WTC11 (cell line): Measurements from ENCODE around the gene VPS33B. TPM values are rescaled to one million over a fixed set of nuclear protein-coding genes. Genes with fewer than 3 reads are reported as not detected.
A peak's percentile ranks its signal among the peaks of the same experiment; 100 is the strongest.

ENCODE experiments used
- ATAC-seq: fragments of 200-7000 bp; cut with Tn5 transposase; 2 replicates; pipeline ENCODE4 v1.10.0; 2021; ENCODE audit warnings: mild to moderate bottlenecking, moderate library complexity
- CTCF ChIA-PET: fragments of 300-600 bp; sonication (Branson Sonifier 250); formaldehyde crosslinking; loops from one replicate; lab custom pipeline; 2021; ENCODE audit warnings: antibody characterized with exemption; lab: Charles Lee
- POLR2A ChIA-PET: fragments of 350-600 bp; sonication (Branson Sonifier 250); formaldehyde crosslinking; loops from one replicate; lab custom pipeline; 2021; ENCODE audit warnings: antibody characterized with exemption; lab: Charles Lee
- DNase-seq: peaks from one replicate; pipeline ENCODE4 v3.0.0; 2021; ENCODE audit warnings: low spot score
- H3K27ac Mint-ChIP-seq: 2 replicates; pipeline ENCODE4 v1.8.0; 2021; ENCODE audit warnings: mixed read lengths
- H3K27me3 Mint-ChIP-seq: 2 replicates; pipeline ENCODE4 v1.8.0; 2021; ENCODE audit warnings: low read depth, mild to moderate bottlenecking, moderate library complexity, mixed read lengths
- H3K36me3 Mint-ChIP-seq: 2 replicates; pipeline ENCODE4 v1.8.0; 2021; ENCODE audit warnings: mixed read lengths
- H3K4me1 Mint-ChIP-seq: 2 replicates; pipeline ENCODE4 v1.8.0; 2022; ENCODE audit warnings: mixed read lengths
- H3K4me3 Mint-ChIP-seq: 2 replicates; pipeline ENCODE4 v1.8.0; 2021; ENCODE audit warnings: mild to moderate bottlenecking, moderate library complexity, mixed read lengths
- H3K9me3 Mint-ChIP-seq: 2 replicates; pipeline ENCODE4 v1.8.0; 2021; ENCODE audit warnings: mixed read lengths
- ATF2 ChIP-seq: sonication (generic); formaldehyde crosslinking; IDR thresholded peaks from 2 replicates; pipeline ENCODE4 v1.8.1; 2022; ENCODE audit warnings: low read depth, missing genetic modification reagents, borderline replicate concordance
- CDX4 ChIP-seq: fragments of 250-450 bp; sonication (Bioruptor Pico); IDR thresholded peaks from 2 replicates; pipeline ENCODE4 v1.9.0; 2021; ENCODE audit warnings: moderate library complexity, mild to moderate bottlenecking, inconsistent platforms, borderline replicate concordance
- CREB1 ChIP-seq: sonication (generic); formaldehyde crosslinking; IDR thresholded peaks from 2 replicates; pipeline ENCODE4 v1.8.0; 2023; ENCODE audit warnings: mild to moderate bottlenecking, missing genetic modification reagents
- CREM ChIP-seq: sonication (generic); formaldehyde crosslinking; IDR thresholded peaks from 2 replicates; pipeline ENCODE4 v1.8.1; 2022; ENCODE audit warnings: mild to moderate bottlenecking, missing genetic modification reagents, moderate library complexity
- E2F1 ChIP-seq: sonication (generic); formaldehyde crosslinking; IDR thresholded peaks from 2 replicates; pipeline ENCODE4 v1.8.0; 2022; ENCODE audit warnings: mild to moderate bottlenecking, missing genetic modification reagents
- FOXP1 ChIP-seq: sonication (generic); formaldehyde crosslinking; IDR thresholded peaks from 2 replicates; pipeline ENCODE4 v1.8.0; 2022; ENCODE audit warnings: missing genetic modification reagents, mild to moderate bottlenecking, moderate library complexity, borderline replicate concordance
- IRF1 ChIP-seq: sonication (generic); formaldehyde crosslinking; IDR thresholded peaks from 2 replicates; pipeline ENCODE4 v1.8.0; 2023; ENCODE audit warnings: missing genetic modification reagents
- JAZF1 ChIP-seq: fragments of 250-450 bp; sonication (Bioruptor Pico); IDR thresholded peaks from 2 replicates; pipeline ENCODE4 v1.9.0; 2021; ENCODE audit warnings: moderate library complexity, mild to moderate bottlenecking, inconsistent platforms
- MXD4 ChIP-seq: fragments of 250-450 bp; sonication (Bioruptor Pico); IDR thresholded peaks from 2 replicates; pipeline ENCODE4 v1.8.0; 2021; ENCODE audit warnings: mild to moderate bottlenecking, moderate library complexity, borderline replicate concordance
- NFATC4 ChIP-seq: fragments of 250-450 bp; sonication (Bioruptor Pico); IDR thresholded peaks from 2 replicates; pipeline ENCODE4 v1.9.0; 2021; ENCODE audit warnings: mild to moderate bottlenecking
- NR1H2 ChIP-seq: sonication (generic); formaldehyde crosslinking; IDR thresholded peaks from 2 replicates; pipeline ENCODE4 v1.9.0; 2021; ENCODE audit warnings: mild to moderate bottlenecking, moderate library complexity, missing genetic modification reagents
- NR2C2 ChIP-seq: sonication (generic); formaldehyde crosslinking; IDR thresholded peaks from 2 replicates; pipeline ENCODE4 v1.8.0; 2022; ENCODE audit warnings: mild to moderate bottlenecking, missing genetic modification reagents
- PRDM15 ChIP-seq: sonication (generic); formaldehyde crosslinking; IDR thresholded peaks from 2 replicates; pipeline ENCODE4 v1.8.0; 2022; ENCODE audit warnings: missing genetic modification reagents
- SOX15 ChIP-seq: fragments of 250-450 bp; sonication (Bioruptor Pico); IDR thresholded peaks from 2 replicates; pipeline ENCODE4 v1.9.0; 2021; ENCODE audit warnings: mild to moderate bottlenecking
- STAT6 ChIP-seq: sonication (generic); formaldehyde crosslinking; conservative IDR thresholded peaks from 2 replicates; pipeline ENCODE4 v1.8.1; 2023; ENCODE audit warnings: mild to moderate bottlenecking, low read depth, missing genetic modification reagents, moderate library complexity
- TEAD1 ChIP-seq: sonication (generic); formaldehyde crosslinking; IDR thresholded peaks from 2 replicates; pipeline ENCODE4 v1.8.0; 2022; ENCODE audit warnings: mild to moderate bottlenecking, missing genetic modification reagents
- ZMAT4 ChIP-seq: fragments of 250-450 bp; sonication (Bioruptor Pico); IDR thresholded peaks from 2 replicates; pipeline ENCODE4 v1.9.0; 2021; ENCODE audit warnings: mild to moderate bottlenecking
- ZNF263 ChIP-seq: sonication (generic); formaldehyde crosslinking; IDR thresholded peaks from 2 replicates; pipeline ENCODE4 v1.8.1; 2022; ENCODE audit warnings: low read depth, mild to moderate bottlenecking, moderate library complexity, missing genetic modification reagents
- ZNF425 ChIP-seq: fragments of 250-450 bp; sonication (Bioruptor Pico); conservative IDR thresholded peaks from 2 replicates; pipeline ENCODE4 v1.9.0; 2021; ENCODE audit warnings: mild to moderate bottlenecking
- total RNA-seq: library from RNA; stranded (reverse); gene quantifications from 3 replicates; pipeline ENCODE4 v1.2.3, GENCODE V29; 2021

VPS33B gene
- total RNA-seq, 1 experiment from 2014 or later, result 21.1 TPM

- no peak for TF ChIP-seq CREM (CRISPR knock-in tag)
- TF ChIP-seq PRDM15 (CRISPR knock-in tag), result no peak
- TF ChIP-seq TEAD1 (CRISPR knock-in tag), result no peak
- no peak for TF ChIP-seq SOX15 (CRISPR knock-in tag)
- TF ChIP-seq JAZF1 (CRISPR knock-in tag), result no peak
- TF ChIP-seq E2F1 (CRISPR knock-in tag), result no peak
- TF ChIP-seq CREB1 (CRISPR knock-in tag), result no peak
- TF ChIP-seq MXD4 (CRISPR knock-in tag), result no peak
- no peak for TF ChIP-seq IRF1 (CRISPR knock-in tag)
- no peak for TF ChIP-seq NR2C2 (CRISPR knock-in tag)
- TF ChIP-seq ATF2 (CRISPR knock-in tag), result no peak
- TF ChIP-seq STAT6 (CRISPR knock-in tag), result no peak
- no peak for TF ChIP-seq NR1H2 (CRISPR knock-in tag)
- H3K9me3 Mint-ChIP-seq, result no peaks in the 10 kb centered on the region
- H3K27me3 Mint-ChIP-seq, result no peaks in the 10 kb centered on the region; the same call in 1 of the 2 replicates
- DNase-seq (no peak), ATAC-seq (peak; percentile 46)
- POLR2A ChIA-PET, result no interaction called here
- H3K27ac Mint-ChIP-seq, result no peak overlapping the region
- H3K36me3 Mint-ChIP-seq, result no peaks in the 10 kb centered on the region
- CTCF ChIA-PET, result interaction anchor here (0.7 to 4.2 kb wide), 4 partner anchors 10 to 204 kb away, joined by 3 to 23 read pairs (median 4); partner anchors contain the start of gene RCCD1
- H3K4me3 Mint-ChIP-seq, result no peak overlapping the region
- H3K4me1 Mint-ChIP-seq, result 0 out of 2 replicates have a peak, but pooled peaks cover 2% of the 10 kb centered on the region
These were observed 20.9 kb upstream of the VPS33B start for GRCh38 chr15:91043202-91043874.

GRCh38 chr15:91040856-91041255 is 18.5 kb upstream of the VPS33B start:
- Mint-ChIP-seq H3K9me3 (no peaks in the 10 kb centered on the region), H3K4me1 (0 out of 2 replicates have a peak, but pooled peaks cover 2% of the 10 kb centered on the region), H3K36me3 (no peaks in the 10 kb centered on the region), H3K27me3 (no peaks in the 10 kb centered on the region), H3K4me3 (no peak overlapping the region), H3K27ac (no peak overlapping the region)
- DNase-seq (no peak), ATAC-seq (no peak)
- ChIA-PET CTCF (interaction anchor here (0.9 to 4.2 kb wide), 5 partner anchors 7 to 228 kb away, joined by 3 to 23 read pairs (median 4); no protein-coding TSS in a partner anchor), POLR2A (interaction anchor here (0.6 kb wide), 1 partner anchor 52 kb away, joined by 3 read pairs; no protein-coding TSS in a partner anchor)
- TF ChIP-seq E2F1 (CRISPR knock-in tag), result no peak
- TF ChIP-seq CDX4 (CRISPR knock-in tag), result no peak
- no peak for TF ChIP-seq ZNF263 (CRISPR knock-in tag)
- no peak for TF ChIP-seq ZNF425 (CRISPR knock-in tag)
- TF ChIP-seq FOXP1 (CRISPR knock-in tag), result no peak
- TF ChIP-seq ZMAT4, result no peak
- TF ChIP-seq NFATC4, result no peak
